Measurements from ENCODE around the gene INSYN1.
"Not testable (repeated sequence)": the region's sequence is repeated elsewhere in the genome, so short reads cannot be mapped to it uniquely, and the experiment has no call there.

The INSYN1 gene, protein sequence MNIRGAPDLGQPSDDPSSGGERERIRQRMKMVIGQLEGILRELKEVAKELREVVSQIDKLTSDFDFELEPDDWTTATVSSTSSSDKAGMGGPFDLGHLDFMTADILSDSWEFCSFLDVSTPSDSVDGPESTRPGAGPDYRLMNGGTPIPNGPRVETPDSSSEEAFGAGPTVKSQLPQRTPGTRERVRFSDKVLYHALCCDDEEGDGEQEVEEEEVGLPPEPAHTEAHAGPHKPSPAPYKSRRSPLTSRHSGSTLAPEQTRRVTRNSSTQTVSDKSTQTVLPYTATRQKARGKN

GRCh38 chr15:73753250-73754130 is at the start of gene INSYN1:
TSS of gene INSYN1 (minus strand) at chr15:73753351. CDS start at chr15:73751130, 2,221 bp downstream.
- Histone ChIP-seq H3K9me3 (ENCODE audit: low read length) (no peaks in the 10 kb centered on the region), H3K27ac (ENCODE audit: low read depth, low read length) (no peak within 1 kb of the TSS), H3K4me1 (ENCODE audit: insufficient read depth, low read length) (no peaks in the 10 kb centered on the region), H3K36me3 (ENCODE audit: insufficient read depth, low read length) (no peaks in the 10 kb centered on the region), H3K4me3 (ENCODE audit: low read depth in 1 of 2, low read length in 2 of 2) (peak within 1 kb of the TSS; percentile 56 to 74), H3K9ac (ENCODE audit: low read length) (no peak within 1 kb of the TSS), H3K27me3 (ENCODE audit: control insufficient read depth in 1 of 2, insufficient read depth in 2 of 2, low read length in 2 of 2) (peaks cover 0 to 5% of the 10 kb centered on the region in 2 donors)

GRCh38 chr15:73802431-73803041 is 49.4 kb upstream of the INSYN1 start:
- Histone ChIP-seq H3K27me3 (ENCODE audit: control insufficient read depth in 1 of 2, insufficient read depth in 2 of 2, low read length in 2 of 2) (no peaks in the 10 kb centered on the region), H3K4me1 (ENCODE audit: insufficient read depth, low read length) (peaks cover 30% of the 10 kb centered on the region), H3K9ac (ENCODE audit: low read length) (no peak overlapping the region), H3K4me3 (ENCODE audit: low read depth in 1 of 2, low read length in 2 of 2) (no peak overlapping the region), H3K27ac (ENCODE audit: low read depth, low read length) (peak overlapping the region; percentile 16), H3K9me3 (ENCODE audit: low read length) (no peaks in the 10 kb centered on the region), H3K36me3 (ENCODE audit: insufficient read depth, low read length) (no peaks in the 10 kb centered on the region)

GRCh38 chr15:73800662-73801345 is 47.7 kb upstream of the INSYN1 start:
- H3K4me1 ChIP-seq (ENCODE audit: insufficient read depth, low read length) = peaks cover 30% of the 10 kb centered on the region
- no peaks in the 10 kb centered on the region for H3K9me3 ChIP-seq (ENCODE audit: low read length)
- H3K27me3 ChIP-seq (ENCODE audit: control insufficient read depth in 1 of 2, insufficient read depth in 2 of 2, low read length in 2 of 2) = no peaks in the 10 kb centered on the region
- H3K4me3 ChIP-seq (ENCODE audit: low read depth in 1 of 2, low read length in 2 of 2) = no peak overlapping the region
- H3K27ac ChIP-seq (ENCODE audit: low read depth, low read length) = no peak overlapping the region
- no peak overlapping the region for H3K9ac ChIP-seq (ENCODE audit: low read length)
- no peaks in the 10 kb centered on the region for H3K36me3 ChIP-seq (ENCODE audit: insufficient read depth, low read length)

GRCh38 chr15:73799466-73799865 is 46.3 kb upstream of the INSYN1 start:
- Histone ChIP-seq H3K4me3 (ENCODE audit: low read depth in 1 of 2, low read length in 2 of 2) (no peak overlapping the region), H3K27ac (ENCODE audit: low read depth, low read length) (no peak overlapping the region), H3K36me3 (ENCODE audit: insufficient read depth, low read length) (no peaks in the 10 kb centered on the region), H3K9ac (ENCODE audit: low read length) (no peak overlapping the region), H3K9me3 (ENCODE audit: low read length) (no peaks in the 10 kb centered on the region), H3K4me1 (ENCODE audit: insufficient read depth, low read length) (peaks cover 30% of the 10 kb centered on the region), H3K27me3 (ENCODE audit: control insufficient read depth in 1 of 2, insufficient read depth in 2 of 2, low read length in 2 of 2) (no peaks in the 10 kb centered on the region)

DNA sequence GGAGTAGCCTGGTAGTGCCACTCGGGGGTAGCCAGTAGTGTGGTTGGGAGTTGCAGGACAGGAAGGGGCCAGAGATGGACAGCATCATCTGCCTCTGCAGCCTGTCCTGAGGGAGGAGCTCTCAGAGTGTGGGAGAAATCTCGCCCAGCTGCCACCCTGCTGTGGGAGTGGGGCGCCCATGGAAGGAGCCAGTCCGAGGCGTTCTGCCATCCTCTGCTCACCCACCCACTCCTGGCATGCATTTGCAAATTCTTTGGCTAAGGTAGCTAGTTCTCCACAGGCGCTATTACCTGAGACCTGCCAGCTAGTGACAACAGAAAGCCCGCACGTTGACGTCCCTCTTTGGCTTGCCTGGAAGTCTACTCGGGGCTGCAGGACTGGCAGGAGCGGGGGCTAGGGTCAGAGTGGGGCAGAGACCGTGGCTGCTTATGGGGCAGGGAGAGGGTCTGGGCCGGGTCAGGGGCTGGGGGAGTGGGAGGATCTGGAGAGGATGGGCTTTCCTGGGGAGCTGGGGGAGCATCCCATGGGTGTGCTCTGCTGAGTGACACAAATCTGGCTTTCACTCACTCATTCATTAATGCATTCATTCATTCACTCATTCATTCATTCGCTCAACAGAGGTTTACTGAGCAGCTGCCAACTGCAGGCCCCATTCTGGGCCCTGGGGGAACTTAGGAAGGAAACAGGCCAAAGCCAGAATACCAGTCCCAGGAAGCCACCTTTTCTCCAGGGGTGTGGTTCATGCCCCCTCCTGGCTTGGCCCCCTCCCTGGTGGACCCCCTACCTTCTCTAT is 44.4 kb upstream of the INSYN1 start:
- H3K36me3 ChIP-seq (ENCODE audit: insufficient read depth, low read length) = no peaks in the 10 kb centered on the region
- H3K9ac ChIP-seq (ENCODE audit: low read length) = no peak overlapping the region
- H3K4me3 ChIP-seq (ENCODE audit: low read depth in 1 of 2, low read length in 2 of 2) = no peak overlapping the region
- no peaks in the 10 kb centered on the region for H3K27me3 ChIP-seq (ENCODE audit: control insufficient read depth in 1 of 2, insufficient read depth in 2 of 2, low read length in 2 of 2)
- H3K9me3 ChIP-seq (ENCODE audit: low read length) = no peaks in the 10 kb centered on the region
- no peak overlapping the region for H3K27ac ChIP-seq (ENCODE audit: low read depth, low read length)
- H3K4me1 ChIP-seq (ENCODE audit: insufficient read depth, low read length) = peaks cover 27% of the 10 kb centered on the region

DNA sequence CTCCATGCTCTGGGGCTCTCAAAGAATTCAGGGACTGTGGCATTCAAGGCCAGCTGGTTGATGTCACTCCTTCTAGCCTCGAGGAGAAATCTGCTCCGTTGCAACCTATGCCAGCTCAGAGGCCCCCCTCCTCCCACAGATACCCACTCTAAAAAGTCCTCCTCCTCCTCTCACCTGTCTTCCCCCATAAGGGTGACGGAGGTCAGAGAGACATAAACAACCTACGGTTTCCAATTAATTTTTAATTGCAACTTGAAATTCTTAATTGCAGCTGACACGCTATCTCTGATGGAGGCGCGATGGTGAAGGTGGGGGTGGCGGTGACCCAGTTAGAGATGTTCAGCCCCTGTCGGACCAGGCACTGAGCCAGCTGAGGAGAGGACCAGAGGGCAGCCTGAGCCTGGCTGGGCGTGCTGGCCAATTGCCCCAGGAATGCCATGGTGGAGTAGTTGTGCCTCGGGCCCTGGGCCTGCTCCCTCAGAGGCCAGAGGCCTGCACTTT is 43.2 kb upstream of the INSYN1 start:
- H3K9ac ChIP-seq (ENCODE audit: low read length) = no peak overlapping the region
- no peak overlapping the region for H3K4me3 ChIP-seq (ENCODE audit: low read depth in 1 of 2, low read length in 2 of 2)
- no peaks in the 10 kb centered on the region for H3K9me3 ChIP-seq (ENCODE audit: low read length)
- peaks cover 15% of the 10 kb centered on the region for H3K4me1 ChIP-seq (ENCODE audit: insufficient read depth, low read length)
- peaks cover 0 to 1% of the 10 kb centered on the region in 2 donors for H3K27me3 ChIP-seq (ENCODE audit: control insufficient read depth in 1 of 2, insufficient read depth in 2 of 2, low read length in 2 of 2)
- no peak overlapping the region for H3K27ac ChIP-seq (ENCODE audit: low read depth, low read length)
- no peaks in the 10 kb centered on the region for H3K36me3 ChIP-seq (ENCODE audit: insufficient read depth, low read length)

- H3K4me1 ChIP-seq (ENCODE audit: insufficient read depth, low read length) = no peaks in the 10 kb centered on the region
- H3K9ac ChIP-seq (ENCODE audit: low read length) = no peak overlapping the region
- H3K36me3 ChIP-seq (ENCODE audit: insufficient read depth, low read length) = no peaks in the 10 kb centered on the region
- H3K9me3 ChIP-seq (ENCODE audit: low read length) = no peaks in the 10 kb centered on the region
- H3K4me3 ChIP-seq (ENCODE audit: low read depth in 1 of 2, low read length in 2 of 2) = no peak overlapping the region
- peaks cover 0 to 7% of the 10 kb centered on the region in 2 donors for H3K27me3 ChIP-seq (ENCODE audit: control insufficient read depth in 1 of 2, insufficient read depth in 2 of 2, low read length in 2 of 2)
- no peak overlapping the region for H3K27ac ChIP-seq (ENCODE audit: low read depth, low read length)
These were observed 41.4 kb upstream of the INSYN1 start for GRCh38 chr15:73794443-73795133.

DNA sequence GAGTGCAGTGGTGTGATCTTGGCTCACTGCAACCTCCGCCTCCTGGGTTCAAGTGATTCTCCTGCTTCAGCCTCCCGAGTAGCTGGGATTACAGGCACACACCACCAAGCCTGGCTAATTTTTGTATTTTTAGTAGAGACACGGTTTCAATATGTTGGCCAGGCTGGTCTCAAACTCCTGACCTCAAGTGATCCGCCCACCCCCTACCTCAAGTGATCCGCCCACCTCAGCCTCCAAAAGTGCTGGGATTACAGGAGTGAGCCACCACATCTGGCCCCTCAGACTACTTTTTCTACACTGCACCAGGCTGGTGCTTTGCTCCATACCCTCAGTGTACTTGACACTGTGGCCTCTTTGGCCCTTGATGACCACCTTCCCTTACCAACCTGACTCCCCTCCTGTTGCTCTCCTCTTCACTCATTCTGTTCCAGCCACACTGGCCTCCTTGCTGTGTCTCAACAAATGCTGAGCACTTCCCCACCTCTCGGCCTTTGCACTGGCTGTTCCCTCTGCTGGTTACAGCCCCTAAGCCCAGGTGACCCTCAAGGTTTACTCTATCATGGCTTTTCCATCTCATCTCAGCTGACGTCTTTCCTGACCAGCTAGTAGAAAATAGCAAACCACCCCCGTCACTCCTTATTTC is 39.9 kb upstream of the INSYN1 start:
- not testable (repeated sequence) for H3K36me3 ChIP-seq (ENCODE audit: insufficient read depth, low read length); H3K4me3 ChIP-seq (ENCODE audit: low read depth in 1 of 2, low read length in 2 of 2); H3K27ac ChIP-seq (ENCODE audit: low read depth, low read length); H3K27me3 ChIP-seq (ENCODE audit: control insufficient read depth in 1 of 2, insufficient read depth in 2 of 2, low read length in 2 of 2); H3K4me1 ChIP-seq (ENCODE audit: insufficient read depth, low read length); H3K9ac ChIP-seq (ENCODE audit: low read length); H3K9me3 ChIP-seq (ENCODE audit: low read length)

- Histone ChIP-seq H3K9me3 (ENCODE audit: low read length) (no peaks in the 10 kb centered on the region), H3K36me3 (ENCODE audit: insufficient read depth, low read length) (no peaks in the 10 kb centered on the region), H3K4me3 (ENCODE audit: low read depth in 1 of 2, low read length in 2 of 2) (no peak overlapping the region), H3K9ac (ENCODE audit: low read length) (no peak overlapping the region), H3K27ac (ENCODE audit: low read depth, low read length) (no peak overlapping the region), H3K4me1 (ENCODE audit: insufficient read depth, low read length) (no peaks in the 10 kb centered on the region), H3K27me3 (ENCODE audit: control insufficient read depth in 1 of 2, insufficient read depth in 2 of 2, low read length in 2 of 2) (peaks cover 0 to 7% of the 10 kb centered on the region in 2 donors)
These were observed 39.3 kb upstream of the INSYN1 start for GRCh38 chr15:73792415-73792814.

All from muscle layer of colon (tissue), 2 donors.